ENCODE measurements around the gene ATL1. TPM values are rescaled to one million over a fixed set of nuclear protein-coding genes. Genes with fewer than 3 reads are reported as not detected.

Gene ATL1
- total RNA-seq, 1 experiment from 2014 or later: 1.5 TPM

- TF ChIP-seq REST (IDR thresholded peaks at IDR 0.05; ENCODE audit: insufficient read depth in 1 of 2, low read depth in 2 of 2, low read length in 1 of 2) (no peak), CTCF (IDR thresholded peaks at IDR 0.05) (no peak), SIN3A (IDR thresholded peaks at IDR 0.05; ENCODE audit: borderline replicate concordance, insufficient read depth, low read depth, low read length) (no peak), TCF7L2 (IDR thresholded peaks at IDR 0.05; ENCODE audit: low read depth, low read length) (no peak), POLR2AphosphoS5 (IDR thresholded peaks at IDR 0.05; ENCODE audit: low read depth, low read length) (no peak)
- no peak overlapping the region for H3K4me3 ChIP-seq (ENCODE audit: low read depth in 2 of 2, low read length in 2 of 2)
- intact Hi-C loops (cut with micrococcal nuclease; ENCODE audit: unreplicated experiment): no loop called here
These were observed 18.5 kb downstream of the ATL1 start for GRCh38 chr14:50578433-50578832.

GRCh38 chr14:50590464-50590863 is 30.5 kb downstream of the ATL1 start:
- H3K9me3 ChIP-seq (ENCODE audit: control insufficient read depth, insufficient read depth, low read depth, low read length): no peaks in the 10 kb centered on the region
- H3K27me3 ChIP-seq (ENCODE audit: control insufficient read depth, insufficient read depth, low read length): no peaks in the 10 kb centered on the region
- H3K4me3 ChIP-seq (ENCODE audit: low read depth in 2 of 2, low read length in 2 of 2): no peak overlapping the region
- no TSS peak for BruUV-seq (replicated peaks)
- TF ChIP-seq TCF7L2 (IDR thresholded peaks at IDR 0.05; ENCODE audit: low read depth, low read length) (no peak), POLR2AphosphoS5 (IDR thresholded peaks at IDR 0.05; ENCODE audit: low read depth, low read length) (no peak), CTCF (IDR thresholded peaks at IDR 0.05) (no peak)
- no peak for ATAC-seq
- DNase-seq (ENCODE audit: low read depth, low spot score): no peak
- no peaks in the 10 kb centered on the region for H3K4me1 ChIP-seq (ENCODE audit: control insufficient read depth, insufficient read depth, low read length)
- in situ Hi-C loops (cut with HindIII; ENCODE audit: low pct_unique_long_range_greater_than_20kb, low sequenced_read_pairs): no loop called here
- CTCF ChIA-PET: no interaction called here
- POLR2A ChIA-PET: no interaction called here
- no peak overlapping the region for H3K27ac ChIP-seq (ENCODE audit: low read length)
- intact Hi-C loops (cut with micrococcal nuclease; ENCODE audit: unreplicated experiment): no loop called here
- H3K36me3 ChIP-seq (ENCODE audit: control insufficient read depth, insufficient read depth, low read length): no peaks in the 10 kb centered on the region

More at GRCh38 chr14:50578433-50578832, 18.5 kb downstream of the ATL1 start:
- in situ Hi-C loops (cut with HindIII; ENCODE audit: low pct_unique_long_range_greater_than_20kb, low sequenced_read_pairs): no loop called here
- no peaks in the 10 kb centered on the region for H3K36me3 ChIP-seq (ENCODE audit: control insufficient read depth, insufficient read depth, low read length)
- POLR2A ChIA-PET: no interaction called here
- BruUV-seq (replicated peaks): no TSS peak
- no peaks in the 10 kb centered on the region for H3K9me3 ChIP-seq (ENCODE audit: control insufficient read depth, insufficient read depth, low read depth, low read length)
- CTCF ChIA-PET: no interaction called here
- ATAC-seq (no peak), DNase-seq (ENCODE audit: low read depth, low spot score) (no peak)
- H3K4me1 ChIP-seq (ENCODE audit: control insufficient read depth, insufficient read depth, low read length): no peaks in the 10 kb centered on the region; the same call in 1 of the 2 replicates
- no peaks in the 10 kb centered on the region; the same call in 1 of the 2 replicates for H3K27me3 ChIP-seq (ENCODE audit: control insufficient read depth, insufficient read depth, low read length)
- no peak overlapping the region for H3K27ac ChIP-seq (ENCODE audit: low read length)

All from Panc1 (cell line).